ENCODE measurements around the gene ZNF470.

Gene ZNF470

DNA sequence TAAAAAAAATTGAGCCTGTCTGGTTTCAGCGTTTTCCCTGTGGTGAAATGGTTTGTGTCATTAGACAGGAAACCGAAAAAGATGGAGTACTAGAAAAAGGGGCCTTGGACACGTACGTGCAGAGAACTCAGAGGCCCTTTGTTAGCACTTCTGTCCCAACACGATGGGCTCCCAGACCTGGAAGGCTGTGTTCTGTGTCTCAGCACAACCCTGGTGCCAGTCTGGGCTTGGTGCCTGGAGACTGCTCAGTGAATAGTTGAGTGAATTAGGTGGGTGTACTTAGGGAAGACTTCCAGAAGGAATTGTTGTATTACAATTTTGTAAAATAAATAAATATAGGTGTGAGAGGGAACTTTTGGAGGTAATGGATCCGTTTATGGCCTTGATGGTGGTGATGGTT lies 36.6 kb downstream of the ZNF470 start:
- no peak overlapping the region for H3K27ac ChIP-seq
- DNase-seq (ENCODE audit: low read depth, low spot score) = no peak

DNA sequence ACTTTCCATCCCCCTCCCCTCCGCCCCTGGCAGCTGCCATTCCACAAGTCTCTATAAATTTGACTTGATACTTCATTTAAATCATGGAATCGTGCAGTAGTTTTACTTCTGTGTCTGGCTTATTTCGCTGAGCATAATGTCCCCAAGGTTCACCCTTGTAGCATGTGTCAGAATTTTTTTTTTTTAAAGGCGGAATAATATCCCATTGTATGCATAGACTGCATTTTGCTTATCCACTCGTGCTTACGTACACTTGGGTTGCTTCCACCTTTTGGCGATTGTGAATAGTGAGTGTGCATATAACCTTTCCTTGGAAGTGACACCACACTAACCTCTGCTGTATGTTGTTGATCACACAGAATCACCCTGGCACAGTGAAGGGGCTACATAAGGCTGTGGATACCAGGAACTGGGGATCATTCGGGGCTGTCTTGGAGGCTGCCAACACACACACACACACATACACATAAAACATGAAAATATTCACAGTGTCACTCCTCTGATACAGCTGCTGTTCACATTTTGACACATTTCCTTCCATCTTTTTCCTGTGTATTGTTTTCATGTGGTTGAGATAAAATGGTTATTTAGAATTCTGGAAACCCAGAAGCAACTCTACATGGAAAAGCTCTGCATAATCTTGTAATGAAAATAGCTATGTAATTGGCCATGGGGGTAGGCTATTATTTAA lies 41.2 kb downstream of the ZNF470 start:
- H3K27ac ChIP-seq = no peak overlapping the region
- DNase-seq (ENCODE audit: low read depth, low spot score) = no peak

DNA sequence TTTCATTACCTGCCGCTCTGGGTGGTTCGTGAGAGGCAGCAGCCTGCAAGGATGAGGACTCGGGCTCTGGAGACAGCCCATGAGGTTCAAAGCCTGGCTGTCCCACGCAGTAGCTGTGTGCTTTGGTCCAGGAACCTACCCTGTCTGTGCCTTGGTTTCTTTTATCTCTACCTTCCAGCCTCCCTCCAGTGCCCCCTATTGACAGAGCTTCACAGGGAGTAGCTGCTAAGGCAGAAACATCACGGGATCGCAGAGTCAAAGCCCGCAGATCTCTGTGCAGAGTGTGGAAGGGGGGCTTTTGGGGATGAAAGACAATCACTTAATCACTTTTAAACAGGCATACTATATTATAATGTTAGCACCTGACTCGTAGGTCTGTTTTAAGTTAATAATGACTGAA lies 44.0 kb downstream of the ZNF470 start:
- H3K27ac ChIP-seq = no peak overlapping the region
- DNase-seq (ENCODE audit: low read depth, low spot score) = no peak

DNA sequence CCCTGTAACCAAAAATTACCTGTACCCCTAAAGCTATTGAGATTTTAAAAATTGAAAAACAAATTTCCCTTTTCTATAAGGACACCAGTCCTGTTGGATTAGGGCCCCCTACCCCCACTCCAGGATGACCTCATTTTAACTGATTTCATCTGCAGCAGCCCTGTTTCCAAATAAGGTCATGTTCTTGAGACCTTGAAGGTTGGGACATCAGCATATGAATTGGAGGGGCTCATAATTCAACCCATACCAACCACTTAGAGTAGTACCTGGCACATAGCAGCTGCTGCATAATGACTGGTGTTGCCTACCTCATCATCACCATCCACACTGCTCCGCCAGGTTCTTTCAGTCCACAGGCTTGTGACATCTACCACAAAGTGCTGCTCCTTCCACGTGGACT lies 45.5 kb downstream of the ZNF470 start:
- H3K27ac ChIP-seq = no peak overlapping the region
- no peak for DNase-seq (ENCODE audit: low read depth, low spot score)

DNA sequence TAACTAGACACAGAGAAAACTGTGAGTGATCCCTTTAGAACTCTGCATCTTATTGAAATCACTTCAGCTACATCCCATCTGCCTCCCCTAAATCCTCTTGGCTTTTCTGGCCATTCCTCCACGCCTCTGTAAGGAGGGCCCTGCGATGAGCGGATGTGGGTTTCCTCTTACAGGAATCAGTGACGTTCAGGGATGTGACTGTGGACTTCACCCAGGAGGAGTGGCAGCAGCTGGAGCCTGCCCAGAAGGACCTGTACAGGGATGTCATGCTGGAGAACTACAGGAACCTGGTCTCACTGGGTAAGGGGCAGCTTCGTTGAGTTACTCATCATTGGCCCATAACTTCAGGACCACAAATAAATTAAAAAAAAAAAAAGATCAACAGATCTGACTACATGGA lies 46.4 kb downstream of the ZNF470 start:
- DNase-seq (ENCODE audit: low read depth, low spot score) = no peak
- no peak overlapping the region for H3K27ac ChIP-seq

DNA sequence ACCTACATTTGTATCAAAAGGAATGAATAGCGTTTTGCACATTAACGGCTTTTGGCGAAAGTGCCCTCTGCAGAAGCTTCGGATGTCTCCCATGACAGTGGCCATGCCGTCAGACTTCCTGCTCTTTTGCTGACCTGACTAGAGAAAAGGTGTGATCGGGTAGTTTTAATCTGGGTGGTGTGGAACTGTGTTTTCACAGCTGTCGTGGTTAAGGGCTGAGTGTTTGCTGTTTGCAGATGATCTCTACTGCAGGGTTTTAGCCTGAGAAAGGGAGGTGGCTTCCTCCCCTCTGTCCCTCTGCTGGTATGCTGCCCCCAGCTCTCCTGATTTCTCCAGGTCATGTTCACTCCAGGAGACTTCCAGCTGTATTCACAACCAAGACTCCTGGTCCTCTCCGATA lies 50.3 kb downstream of the ZNF470 start:
- DNase-seq (ENCODE audit: low read depth, low spot score) = no peak
- H3K27ac ChIP-seq = no peak overlapping the region

DNA sequence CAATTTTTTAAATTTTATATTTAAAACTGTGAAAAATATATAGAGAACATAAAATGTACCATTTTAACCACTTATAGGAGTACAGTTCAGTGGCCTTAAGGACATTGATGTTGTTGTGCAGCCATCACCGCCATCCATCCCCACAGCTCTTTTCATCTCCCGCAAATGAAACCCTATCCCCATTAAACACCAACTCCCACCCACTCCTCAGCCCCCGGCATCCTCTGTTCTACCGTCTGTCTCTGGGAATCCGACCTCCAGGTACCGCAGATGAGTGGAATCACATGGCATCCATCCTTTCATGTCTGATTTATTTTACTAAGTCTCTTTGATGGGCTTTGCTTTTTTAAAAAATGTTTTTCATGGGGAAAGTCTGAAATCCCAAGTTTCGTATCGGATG lies 51.9 kb downstream of the ZNF470 start:
- DNase-seq (ENCODE audit: low read depth, low spot score) = no peak
- H3K27ac ChIP-seq = no peak overlapping the region

DNA sequence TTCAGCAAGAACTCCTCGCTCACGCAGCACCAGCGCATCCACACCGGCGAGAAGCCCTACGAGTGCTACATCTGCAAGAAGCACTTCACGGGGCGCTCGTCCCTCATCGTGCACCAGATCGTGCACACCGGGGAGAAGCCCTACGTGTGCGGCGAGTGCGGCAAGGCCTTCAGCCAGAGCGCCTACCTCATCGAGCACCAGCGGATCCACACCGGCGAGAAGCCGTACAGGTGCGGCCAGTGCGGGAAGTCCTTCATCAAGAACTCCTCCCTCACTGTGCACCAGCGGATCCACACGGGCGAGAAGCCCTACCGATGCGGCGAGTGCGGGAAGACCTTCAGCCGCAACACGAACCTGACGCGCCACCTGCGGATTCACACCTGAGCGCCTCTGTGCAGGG lies 55.1 kb downstream of the ZNF470 start:
- DNase-seq (ENCODE audit: low read depth, low spot score) = no peak
- no peak overlapping the region for H3K27ac ChIP-seq

DNA sequence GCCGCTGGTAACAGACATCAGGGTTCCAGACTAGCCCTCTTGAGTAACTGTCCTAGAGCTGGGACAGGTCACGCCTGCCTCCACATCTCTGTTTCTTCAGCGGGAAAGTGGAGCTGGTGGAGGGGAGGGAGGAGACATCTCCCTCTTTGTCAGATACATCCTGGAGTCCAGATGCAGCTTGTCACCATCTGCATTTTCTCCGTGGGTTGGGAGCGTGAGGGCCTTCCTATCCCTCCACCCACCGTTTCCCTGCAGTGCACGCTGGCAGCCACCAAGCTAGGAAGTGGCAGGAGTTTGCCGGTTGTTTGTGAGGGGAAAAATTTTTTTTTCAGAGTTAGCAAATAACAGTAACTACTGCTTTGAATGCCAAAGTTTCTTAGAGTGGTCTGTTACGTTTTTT lies 55.7 kb downstream of the ZNF470 start:
- no peak for DNase-seq (ENCODE audit: low read depth, low spot score)

DNA sequence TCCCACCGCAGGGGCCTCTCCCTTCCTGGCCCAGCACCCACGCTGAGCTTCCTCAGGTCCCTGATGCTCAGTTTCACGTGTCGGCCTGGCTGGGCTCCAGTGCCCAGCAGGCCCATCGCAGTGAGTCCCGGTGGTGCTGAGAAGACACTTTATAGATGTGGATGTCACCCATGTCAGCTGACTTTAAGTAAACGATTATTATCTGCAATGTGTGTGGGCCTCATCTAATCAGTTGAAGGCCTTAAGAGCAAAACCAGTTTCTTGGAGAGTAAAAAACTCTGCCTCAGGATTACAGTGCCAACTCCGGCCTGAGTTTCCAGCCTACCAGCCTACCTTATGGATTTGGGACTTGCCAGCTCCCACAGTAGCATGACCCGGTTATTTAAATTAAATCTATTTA lies 58.4 kb downstream of the ZNF470 start:
- H3K27ac ChIP-seq = no peak overlapping the region
- DNase-seq (ENCODE audit: low read depth, low spot score) = no peak

More for the DNA sequence above, 55.7 kb downstream of the ZNF470 start:
- H3K27ac ChIP-seq = no peak overlapping the region

DNA sequence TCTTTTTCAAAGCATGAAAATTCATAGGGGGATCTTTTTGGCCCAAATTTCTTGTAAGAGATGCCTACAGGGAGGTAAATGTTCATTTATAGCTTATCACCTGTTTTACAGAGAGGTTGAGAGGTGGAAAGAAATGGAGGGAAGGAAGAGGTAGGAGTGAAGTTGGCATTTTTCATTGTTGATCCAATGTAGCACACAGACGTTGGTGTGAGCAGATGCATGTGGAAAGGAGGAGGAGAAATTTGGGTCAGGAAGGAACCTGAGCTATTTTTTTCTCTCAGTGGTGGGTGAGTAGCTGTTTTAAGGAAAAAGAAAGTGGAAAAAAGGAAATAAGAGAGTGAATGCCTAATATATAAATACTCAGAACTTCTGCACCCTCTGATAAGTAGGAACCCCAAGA lies 65.8 kb downstream of the ZNF470 start:
- DNase-seq (ENCODE audit: low read depth, low spot score) = no peak
- H3K27ac ChIP-seq = no peak overlapping the region

DNA sequence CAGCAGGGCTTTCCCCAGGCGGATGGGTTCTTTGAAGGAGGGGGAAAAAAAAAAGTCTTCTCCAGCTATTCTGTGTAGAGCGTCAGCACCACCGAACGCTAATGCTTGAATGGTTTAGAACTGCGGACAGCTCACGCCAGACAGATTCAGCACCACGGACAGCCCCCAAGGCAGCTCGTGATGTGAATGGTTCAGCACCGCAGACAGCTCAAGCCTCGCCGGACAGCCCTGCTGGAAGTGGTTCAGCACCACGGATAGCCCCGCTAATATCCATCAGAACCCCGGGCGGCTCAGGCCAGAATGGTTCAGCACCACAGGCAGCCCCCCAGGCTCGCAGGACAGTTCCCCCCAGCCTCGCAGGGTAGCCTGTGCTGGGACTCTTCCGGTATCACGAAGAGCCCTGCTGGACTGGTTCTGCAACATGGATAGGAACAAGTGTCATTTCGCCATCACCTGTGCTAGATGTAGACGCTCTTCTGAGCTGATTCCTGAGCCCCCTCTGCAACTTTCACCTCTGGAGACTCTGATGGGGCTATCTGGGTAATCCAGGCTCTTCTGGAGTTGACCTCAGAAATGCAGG lies 70.8 kb downstream of the ZNF470 start:
- no peak overlapping the region for H3K27ac ChIP-seq
- peak; percentile 50 for DNase-seq (ENCODE audit: low read depth, low spot score)

All from epithelial cell of prostate (primary cell).